Inflammatory macrophage (primary cell): ENCODE data around the gene AKR1A1.
"Not testable (repeated sequence)": the region's sequence is repeated elsewhere in the genome, so short reads cannot be mapped to it uniquely, and the experiment has no call there.

Source experiments
- DNase-seq, 2 donors: peaks; one replicate each; pipeline ENCODE4 v3.0.0-alpha.2; 2020 to 2022
- total RNA-seq, 18 experiments: gene quantifications; one replicate each; lab custom pipeline; 2026; ENCODE audit warnings: mixed read lengths in 6 of 18, inconsistent platforms in 2 of 18; lab: John Stamatoyannopoulos, UW

Gene AKR1A1
- total RNA-seq = 129 to 387 (median 280) reads per million in 18 experiments

GRCh38 chr1:45550401-45551351 lies at the start of gene AKR1A1:
TSS of gene AKR1A1 (plus strand) at chr1:45550826. CDS start at chr1:45561795, 10,969 bp downstream.
- peak; percentile 94 to 96 for DNase-seq

GRCh38 chr1:45501505-45501859 lies 49.1 kb upstream of the AKR1A1 start:
- no peak for DNase-seq

GRCh38 chr1:45503462-45504360 lies 46.9 kb upstream of the AKR1A1 start:
- DNase-seq = no peak

- DNase-seq = no peak
Observed at GRCh38 chr1:45507195-45507594, 43.4 kb upstream of the AKR1A1 start.

GRCh38 chr1:45507893-45508292 lies 42.7 kb upstream of the AKR1A1 start:
- DNase-seq = no peak

- no peak for DNase-seq
Observed at GRCh38 chr1:45508295-45509151, 42.1 kb upstream of the AKR1A1 start.

GRCh38 chr1:45510036-45510971 lies 40.3 kb upstream of the AKR1A1 start:
- no peak for DNase-seq

GRCh38 chr1:45510972-45511527 lies 39.6 kb upstream of the AKR1A1 start:
- no peak for DNase-seq

GRCh38 chr1:45512641-45513054 lies 38.0 kb upstream of the AKR1A1 start:
- peak; percentile 67 to 85 for DNase-seq

- DNase-seq = not testable (repeated sequence)
Observed at GRCh38 chr1:45513532-45514260, 36.9 kb upstream of the AKR1A1 start.

- DNase-seq = no peak
Observed at GRCh38 chr1:45516036-45516435, 34.6 kb upstream of the AKR1A1 start.

- no peak for DNase-seq
Observed at GRCh38 chr1:45516465-45516864, 34.2 kb upstream of the AKR1A1 start.

GRCh38 chr1:45518366-45518765 lies 32.3 kb upstream of the AKR1A1 start:
- not testable (repeated sequence) for DNase-seq

GRCh38 chr1:45518910-45519309 lies 31.7 kb upstream of the AKR1A1 start:
- no peak for DNase-seq

- DNase-seq = not testable (repeated sequence)
Observed at GRCh38 chr1:45519774-45520173, 30.9 kb upstream of the AKR1A1 start.

- peak; percentile 98 to 100 for DNase-seq
Observed at GRCh38 chr1:45521413-45522323, 29.0 kb upstream of the AKR1A1 start, which contains the start of gene PRDX1. TSS of gene PRDX1 (minus strand) at chr1:45521884. CDS start at chr1:45519043, 2,841 bp downstream.

- DNase-seq = no peak
Observed at GRCh38 chr1:45522324-45523104, 28.1 kb upstream of the AKR1A1 start.

GRCh38 chr1:45523516-45523915 lies 27.1 kb upstream of the AKR1A1 start:
- DNase-seq = not testable (repeated sequence)
